ENCODE results near the gene SRXN1.
A peak's percentile ranks its signal among the peaks of the same experiment; 100 is the strongest.

Gene SRXN1

GRCh38 chr20:658731-659291 is 5.8 kb upstream of the SRXN1 start:
- ChIA-PET POLR2A (no interaction called here), CTCF (interaction anchor here (1.3 kb wide), 1 partner anchor 9 kb away, joined by 9 read pairs; no protein-coding TSS in a partner anchor)
- TF ChIP-seq HDGF (IDR thresholded peaks at IDR 0.05; ENCODE audit: borderline replicate concordance) = no peak
- no peak for TF ChIP-seq CTBP1 (IDR thresholded peaks at IDR 0.05; ENCODE audit: borderline replicate concordance)
- no peak for TF ChIP-seq SP1 (IDR thresholded peaks at IDR 0.05)
- no peak for TF ChIP-seq ZNF384 (IDR thresholded peaks at IDR 0.05)
- TF ChIP-seq FOXA1 (IDR thresholded peaks at IDR 0.05) = no peak
- TF ChIP-seq BHLHE40 (IDR thresholded peaks at IDR 0.05; ENCODE audit: borderline replicate concordance) = no peak
- no peak for TF ChIP-seq LEF1 (IDR thresholded peaks at IDR 0.05; ENCODE audit: borderline replicate concordance)
- no peak for DNase-seq (ENCODE audit: extremely low spot score)

DNA sequence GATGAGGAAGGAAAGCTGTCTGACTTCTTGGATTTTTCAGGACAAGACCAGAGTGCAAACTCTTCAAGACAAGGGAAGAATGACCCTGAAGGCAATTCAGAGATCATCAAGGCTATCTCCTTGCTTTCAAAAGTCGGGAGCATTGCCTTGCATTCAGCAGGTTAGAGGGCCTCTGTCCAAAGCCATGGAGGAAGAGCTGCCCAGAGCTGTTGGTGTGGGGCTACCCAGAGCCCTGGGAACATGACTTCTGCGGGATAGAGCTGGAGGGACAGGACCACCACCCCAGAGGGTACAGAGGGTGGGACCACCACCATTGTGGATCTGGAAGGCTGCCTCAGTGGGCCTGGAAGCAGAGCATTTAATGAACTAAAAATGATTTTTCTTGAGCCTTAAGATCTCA is 5.2 kb upstream of the SRXN1 start:
- CTCF ChIA-PET = interaction anchor here (1.3 kb wide), 1 partner anchor 9 kb away, joined by 9 read pairs; no protein-coding TSS in a partner anchor
- POLR2A ChIA-PET = no interaction called here
- DNase-seq (ENCODE audit: extremely low spot score) = no peak
- TF ChIP-seq ZNF384 (IDR thresholded peaks at IDR 0.05) = no peak
- TF ChIP-seq ELF4 (IDR thresholded peaks at IDR 0.05) = no peak
- TF ChIP-seq SP1 (IDR thresholded peaks at IDR 0.05) = no peak
- no peak for TF ChIP-seq LEF1 (IDR thresholded peaks at IDR 0.05; ENCODE audit: borderline replicate concordance)
- TF ChIP-seq FOXM1 (IDR thresholded peaks at IDR 0.05; ENCODE audit: borderline replicate concordance) = no peak
- TF ChIP-seq SUZ12 (IDR thresholded peaks at IDR 0.05) = no peak
- no peak for TF ChIP-seq BHLHE40 (IDR thresholded peaks at IDR 0.05; ENCODE audit: borderline replicate concordance)
- TF ChIP-seq FOXK2 (IDR thresholded peaks at IDR 0.05) = no peak
- no peak for TF ChIP-seq FOXA1 (IDR thresholded peaks at IDR 0.05)
- TF ChIP-seq NFRKB (IDR thresholded peaks at IDR 0.05) = no peak

DNA sequence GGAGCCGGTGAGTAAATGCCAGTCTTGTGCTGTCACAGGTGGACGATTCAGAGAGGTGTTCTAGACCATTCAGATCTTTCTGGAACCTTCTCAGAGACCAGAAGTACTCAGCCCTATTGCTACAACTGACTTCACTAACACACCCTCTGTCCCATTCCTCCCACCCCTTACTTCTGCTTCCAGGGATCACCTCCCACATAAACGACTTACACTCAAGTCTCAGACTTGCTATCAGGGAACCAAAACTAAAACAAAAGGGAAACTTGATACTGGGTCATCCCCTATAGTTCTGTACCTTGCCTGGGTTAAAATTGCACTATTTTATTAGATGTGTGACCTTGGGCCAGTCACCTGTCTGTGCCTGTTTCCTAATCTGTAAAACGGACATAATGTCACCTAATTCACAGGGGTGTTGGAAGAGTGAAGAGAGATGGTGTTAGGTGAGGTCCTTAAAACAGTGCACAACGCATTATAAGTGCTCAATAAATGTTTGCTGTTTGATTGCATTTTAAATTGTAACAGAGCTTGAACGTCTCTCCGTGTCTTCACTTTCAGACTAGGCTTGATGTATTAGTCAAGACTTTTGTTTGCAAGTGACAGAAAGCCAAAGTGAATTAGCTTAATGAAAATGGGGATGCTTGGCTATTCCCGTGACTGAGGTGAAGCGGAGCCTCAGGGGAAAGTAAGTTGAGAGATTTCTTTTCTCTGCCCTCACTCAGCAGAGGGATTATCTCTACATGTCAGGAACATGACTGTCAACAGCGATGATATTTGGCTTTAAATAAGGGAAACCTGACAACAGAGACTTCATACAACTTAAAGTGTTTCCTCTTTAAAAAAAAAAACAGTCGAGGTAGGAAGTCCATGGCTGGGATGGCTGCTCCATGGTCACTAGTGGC is 3.0 kb upstream of the SRXN1 start:
- CTCF ChIA-PET = interaction anchor here (3.4 kb wide), 1 partner anchor 12 kb away, joined by 23 read pairs; no protein-coding TSS in a partner anchor
- POLR2A ChIA-PET = no interaction called here
- no peak for DNase-seq (ENCODE audit: extremely low spot score)
- TF ChIP-seq LEF1 (IDR thresholded peaks at IDR 0.05; ENCODE audit: borderline replicate concordance) = no peak
- no peak for TF ChIP-seq CTBP1 (IDR thresholded peaks at IDR 0.05; ENCODE audit: borderline replicate concordance)
- TF ChIP-seq NFRKB (IDR thresholded peaks at IDR 0.05) = no peak
- no peak for TF ChIP-seq ARNT (IDR thresholded peaks at IDR 0.05)

GRCh38 chr20:654417-654750 is 1.4 kb upstream of the SRXN1 start:
- POLR2A ChIA-PET = no interaction called here
- TF ChIP-seq NFRKB (IDR thresholded peaks at IDR 0.05) = no peak
- CTCF ChIA-PET = interaction anchor here (3.4 kb wide), 1 partner anchor 13 kb away, joined by 23 read pairs; no protein-coding TSS in a partner anchor
- DNase-seq (ENCODE audit: extremely low spot score) = no peak

- TF ChIP-seq HDGF (IDR thresholded peaks at IDR 0.05; ENCODE audit: borderline replicate concordance) (no peak), ELF4 (IDR thresholded peaks at IDR 0.05) (no peak), FOXK2 (IDR thresholded peaks at IDR 0.05) (no peak), BHLHE40 (IDR thresholded peaks at IDR 0.05; ENCODE audit: borderline replicate concordance) (no peak)
- ChIA-PET CTCF (interaction anchor here (3.4 kb wide), 1 partner anchor 14 kb away, joined by 23 read pairs; no protein-coding TSS in a partner anchor), POLR2A (no interaction called here)
- DNase-seq (ENCODE audit: extremely low spot score) = no peak
Observed at GRCh38 chr20:653590-654416, 803 bp upstream of the SRXN1 start.

DNA sequence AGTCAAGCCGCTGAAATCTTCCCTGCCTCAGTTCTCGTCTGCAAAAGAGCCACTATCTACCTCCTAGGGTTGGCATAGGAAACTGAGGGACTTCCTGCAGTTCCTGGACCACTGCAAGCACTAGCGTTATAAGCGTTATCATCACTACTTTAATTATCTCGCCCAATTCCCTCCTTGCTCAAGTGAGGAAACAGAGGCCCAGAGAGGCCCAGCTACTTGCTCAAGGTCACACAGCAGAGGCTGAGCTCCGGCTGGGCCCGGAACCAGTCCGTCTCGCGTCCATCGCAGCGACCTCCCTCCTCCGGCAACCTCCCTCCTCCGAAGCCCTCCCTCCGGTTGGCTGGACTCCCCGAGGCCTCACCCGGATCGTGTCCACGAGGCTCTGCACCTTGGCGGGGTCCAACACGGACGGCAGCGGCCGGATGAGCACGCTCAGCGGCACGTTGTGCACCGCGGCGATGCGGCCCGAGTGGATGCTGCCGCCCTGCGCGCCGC is 338 bp downstream of the SRXN1 start:
- no peak for DNase-seq (ENCODE audit: extremely low spot score)
- no peak for TF ChIP-seq CTBP1 (IDR thresholded peaks at IDR 0.05; ENCODE audit: borderline replicate concordance)
- no peak for TF ChIP-seq ZNF384 (IDR thresholded peaks at IDR 0.05)
- TF ChIP-seq ARNT (IDR thresholded peaks at IDR 0.05) = no peak
- TF ChIP-seq BHLHE40 (IDR thresholded peaks at IDR 0.05; ENCODE audit: borderline replicate concordance) = no peak
- TF ChIP-seq FOXM1 (IDR thresholded peaks at IDR 0.05; ENCODE audit: borderline replicate concordance) = no peak
- peak; percentile 42 for TF ChIP-seq L3MBTL2 (conservative IDR thresholded peaks at IDR 0.05)
- TF ChIP-seq HDGF (IDR thresholded peaks at IDR 0.05; ENCODE audit: borderline replicate concordance) = no peak
- ChIA-PET CTCF (no interaction called here), POLR2A (no interaction called here)

- POLR2A ChIA-PET = no interaction called here
- TF ChIP-seq FOXK2 (IDR thresholded peaks at IDR 0.05) (no peak), FOXM1 (IDR thresholded peaks at IDR 0.05; ENCODE audit: borderline replicate concordance) (no peak), HDGF (IDR thresholded peaks at IDR 0.05; ENCODE audit: borderline replicate concordance) (no peak), LEF1 (IDR thresholded peaks at IDR 0.05; ENCODE audit: borderline replicate concordance) (no peak), L3MBTL2 (conservative IDR thresholded peaks at IDR 0.05) (no peak), FOXA1 (IDR thresholded peaks at IDR 0.05) (no peak)
- CTCF ChIA-PET = no interaction called here
- no peak for DNase-seq (ENCODE audit: extremely low spot score)
Observed at GRCh38 chr20:651713-652614, 1.0 kb downstream of the SRXN1 start.

All from HEK293T (cell line).